GM21367 (cell line): ENCODE measurements around the gene BNIP3.
"Not testable (repeated sequence)": the region's sequence is repeated elsewhere in the genome, so short reads cannot be mapped to it uniquely, and the experiment has no call there.

Experiments used
- ATAC-seq: cut with Tn5 transposase; IDR thresholded peaks from one replicate; pipeline ENCODE4 v1.9.1; 2021; ENCODE audit not compliant: unreplicated experiment

Gene BNIP3

GRCh38 chr10:131954356-131954965 lies 27.3 kb downstream of the BNIP3 start:
- no peak for ATAC-seq

DNA sequence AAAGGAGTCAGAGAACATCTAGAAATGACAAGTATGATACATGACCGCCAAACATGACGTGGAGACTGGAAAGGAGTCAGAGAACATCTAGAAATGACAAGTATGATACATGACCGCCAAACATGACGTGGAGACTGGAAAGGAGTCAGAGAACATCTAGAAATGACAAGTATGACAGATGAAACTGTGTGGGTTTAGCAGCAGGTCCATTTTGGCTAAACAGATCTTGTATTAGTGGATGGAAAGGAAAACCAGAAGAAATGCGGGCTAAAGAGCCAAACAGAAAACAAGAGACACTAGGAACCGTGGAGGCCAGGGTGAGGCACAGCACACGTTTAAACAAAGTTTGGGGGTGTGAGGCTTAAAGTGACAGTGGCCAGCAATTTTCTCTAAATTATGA lies 31.8 kb downstream of the BNIP3 start:
- not testable (repeated sequence) for ATAC-seq

- no peak for ATAC-seq
Observed at GRCh38 chr10:131949041-131949862, 32.5 kb downstream of the BNIP3 start.

DNA sequence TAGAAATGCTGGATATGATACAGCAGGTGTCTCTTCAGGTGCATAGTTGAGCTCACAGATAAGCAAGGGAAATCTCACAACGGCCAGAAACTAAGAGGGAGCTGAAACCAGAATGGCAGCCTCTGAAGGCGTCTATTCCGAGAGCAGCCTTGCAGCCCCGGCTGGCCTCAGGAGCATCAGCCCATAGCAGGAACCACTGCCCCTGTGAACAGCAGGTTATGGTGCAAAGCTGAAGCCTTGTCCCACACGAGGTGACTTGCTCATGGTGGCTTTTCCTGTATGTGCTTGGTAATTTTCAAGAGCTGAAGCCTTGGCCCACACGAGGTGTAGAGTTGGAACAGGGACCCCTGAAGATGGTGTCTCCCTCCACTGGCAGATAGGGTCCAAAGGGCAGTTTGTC lies 33.2 kb downstream of the BNIP3 start:
- ATAC-seq = no peak

- ATAC-seq = no peak
Observed at GRCh38 chr10:131947631-131948347, 33.9 kb downstream of the BNIP3 start.

DNA sequence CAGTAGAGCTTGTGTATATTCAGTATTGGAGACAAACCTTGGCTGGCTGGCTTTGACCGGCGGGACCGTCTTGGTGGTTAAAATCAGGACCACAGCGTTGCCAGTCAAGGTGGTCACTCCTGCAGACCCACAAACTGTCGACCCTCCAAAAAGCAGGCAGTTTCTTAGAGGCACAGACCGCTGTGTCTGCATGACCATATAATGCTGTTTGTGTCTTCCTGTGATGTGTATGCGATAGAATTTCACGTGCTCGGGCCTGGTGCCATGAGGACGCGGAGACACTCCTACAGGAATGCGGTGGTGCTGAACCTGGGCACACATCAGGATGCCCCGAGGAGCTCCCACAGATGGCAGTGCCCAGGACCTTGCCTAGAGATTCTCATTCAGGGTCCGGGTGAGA lies 34.8 kb downstream of the BNIP3 start:
- ATAC-seq = no peak

DNA sequence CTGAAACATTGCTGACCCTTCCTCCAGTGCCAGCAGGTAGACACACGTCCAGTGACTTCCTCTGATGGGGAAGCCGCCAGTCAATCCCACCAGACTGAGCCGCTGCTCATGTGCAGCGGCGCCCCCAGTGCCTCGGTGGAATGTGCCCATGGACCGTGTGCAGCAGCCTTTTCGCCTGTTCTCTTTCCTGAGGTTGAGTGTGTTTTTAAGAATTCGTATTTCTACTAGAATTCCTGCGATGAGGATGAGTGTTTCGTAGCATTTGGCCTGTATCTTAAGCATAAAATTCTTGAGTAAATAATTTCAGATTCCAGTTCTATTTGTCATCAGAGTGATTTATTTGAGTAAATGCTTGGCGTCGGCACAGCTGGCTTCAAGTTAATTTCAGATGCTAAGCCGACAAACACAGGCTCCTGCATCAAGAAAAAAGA lies 35.4 kb downstream of the BNIP3 start:
- ATAC-seq = no peak

- no peak for ATAC-seq
Observed at GRCh38 chr10:131944976-131945695, 36.6 kb downstream of the BNIP3 start.

GRCh38 chr10:131944412-131944811 lies 37.3 kb downstream of the BNIP3 start:
- ATAC-seq = no peak

DNA sequence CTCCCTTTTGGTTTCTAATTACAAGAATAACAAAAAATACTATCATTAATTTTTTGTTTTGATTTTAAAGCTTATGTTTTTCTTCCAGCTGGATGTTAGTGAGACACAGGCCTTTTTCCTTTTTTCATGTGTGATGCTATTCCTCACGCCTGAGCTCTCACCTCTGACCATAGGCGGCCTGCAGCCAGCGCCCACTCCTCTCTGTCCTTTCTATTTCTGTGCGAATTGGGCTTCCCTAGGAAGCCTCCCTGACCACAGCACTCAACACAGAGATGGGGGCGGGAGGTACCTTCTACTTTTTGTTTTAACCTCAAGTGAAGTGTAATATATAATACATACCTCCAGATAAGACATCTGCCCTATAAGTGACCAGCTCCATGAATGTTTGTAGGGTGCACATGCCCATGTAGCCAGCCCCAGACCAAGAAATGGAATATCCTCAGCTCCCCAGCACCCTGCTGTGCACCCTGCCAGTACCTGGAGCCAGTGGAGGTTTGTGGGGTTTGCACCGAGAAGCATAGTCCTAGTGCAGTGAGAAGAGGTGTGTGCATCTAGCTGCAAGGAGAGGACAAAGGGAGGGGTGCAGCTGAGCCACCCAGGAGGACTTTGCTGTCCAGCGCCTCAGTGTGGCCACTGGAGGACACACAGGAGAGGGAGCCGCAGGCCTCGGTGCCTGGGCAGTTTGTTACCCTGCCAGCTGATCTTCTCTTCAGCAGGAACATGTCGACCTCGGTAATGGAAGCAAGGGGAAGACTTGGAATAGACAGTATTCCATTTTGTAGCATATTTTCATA lies 38.5 kb downstream of the BNIP3 start:
- no peak for ATAC-seq

DNA sequence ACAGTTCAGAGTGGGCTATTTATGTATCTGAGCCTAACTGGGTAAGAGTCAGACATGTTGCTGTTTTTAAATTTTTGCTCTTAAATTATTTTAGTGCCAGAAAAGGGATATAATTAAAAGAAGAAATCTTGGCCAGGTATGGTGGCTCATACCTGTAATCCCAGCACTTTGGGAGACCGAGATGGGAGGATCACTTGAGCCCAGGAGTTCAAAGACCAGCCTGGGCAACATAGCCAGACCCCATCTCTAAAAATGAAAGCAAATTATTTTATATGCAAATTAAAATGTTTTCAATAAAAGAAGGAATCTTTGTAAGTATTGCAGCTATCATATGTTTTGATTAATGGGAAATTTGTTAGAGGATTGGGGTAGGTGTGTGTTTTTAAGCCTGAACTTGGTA lies 39.3 kb downstream of the BNIP3 start:
- no peak for ATAC-seq

DNA sequence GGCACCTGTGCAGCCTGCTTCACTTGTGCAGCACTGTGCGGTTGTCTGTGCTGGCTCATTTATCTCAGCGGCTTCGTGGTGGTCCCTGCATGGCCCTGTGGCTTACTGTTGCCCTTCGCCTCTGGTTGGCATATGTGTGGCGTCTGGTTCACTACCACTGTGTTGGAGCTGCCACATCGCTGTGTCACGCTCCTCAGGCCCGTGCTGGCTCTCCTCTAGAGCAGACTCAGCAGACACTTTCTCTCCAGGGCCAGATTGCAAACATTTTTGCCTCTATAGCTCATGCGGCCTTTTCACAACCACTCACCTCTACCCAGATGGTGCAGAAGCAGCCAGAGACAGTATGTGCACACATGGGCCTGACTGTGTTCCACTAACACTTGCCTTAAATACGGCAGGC lies 43.0 kb downstream of the BNIP3 start:
- no peak for ATAC-seq

DNA sequence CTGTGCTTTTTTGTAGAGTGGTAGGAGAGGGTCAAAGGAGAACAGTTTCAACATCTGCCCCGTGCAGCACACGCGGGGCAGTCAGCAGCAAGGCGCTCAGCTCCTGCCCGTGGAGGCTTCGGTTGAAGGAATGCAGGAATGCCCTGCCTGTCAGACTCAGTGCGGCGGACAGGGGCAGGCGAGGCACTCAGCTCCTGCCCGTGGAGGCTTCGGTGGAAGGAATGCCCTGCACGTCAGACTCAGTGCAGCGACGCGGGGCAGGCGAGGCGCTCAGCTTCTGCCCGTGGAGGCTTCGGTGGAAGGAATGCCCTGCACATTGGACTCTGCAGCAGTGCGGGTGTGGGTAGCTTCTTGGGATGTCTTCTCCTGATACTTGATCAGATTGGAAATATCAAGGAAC lies 43.9 kb downstream of the BNIP3 start:
- no peak for ATAC-seq

- ATAC-seq = no peak
Observed at GRCh38 chr10:131936736-131937135, 45.0 kb downstream of the BNIP3 start.

- ATAC-seq = no peak
Observed at GRCh38 chr10:131936294-131936693, 45.4 kb downstream of the BNIP3 start.

DNA sequence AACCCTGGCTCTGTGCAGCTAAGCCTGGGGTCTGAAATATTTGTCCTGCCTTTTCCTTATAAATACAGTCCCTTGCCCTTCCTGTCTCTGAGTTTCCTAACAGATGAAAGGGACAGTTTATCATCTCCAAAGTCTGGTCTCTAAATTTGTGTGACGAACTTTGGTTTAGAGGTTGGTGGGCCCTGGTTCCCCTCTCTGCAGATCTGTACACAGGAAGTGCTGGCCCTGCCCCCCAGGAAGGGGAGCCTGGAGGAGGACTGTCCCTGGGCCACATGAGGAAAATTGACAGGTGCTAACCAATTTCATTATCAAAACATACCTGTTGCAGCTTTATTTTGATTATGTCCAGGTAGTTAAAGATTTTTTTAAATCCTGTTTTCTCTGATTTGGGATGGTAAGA lies 46.5 kb downstream of the BNIP3 start:
- no peak for ATAC-seq

DNA sequence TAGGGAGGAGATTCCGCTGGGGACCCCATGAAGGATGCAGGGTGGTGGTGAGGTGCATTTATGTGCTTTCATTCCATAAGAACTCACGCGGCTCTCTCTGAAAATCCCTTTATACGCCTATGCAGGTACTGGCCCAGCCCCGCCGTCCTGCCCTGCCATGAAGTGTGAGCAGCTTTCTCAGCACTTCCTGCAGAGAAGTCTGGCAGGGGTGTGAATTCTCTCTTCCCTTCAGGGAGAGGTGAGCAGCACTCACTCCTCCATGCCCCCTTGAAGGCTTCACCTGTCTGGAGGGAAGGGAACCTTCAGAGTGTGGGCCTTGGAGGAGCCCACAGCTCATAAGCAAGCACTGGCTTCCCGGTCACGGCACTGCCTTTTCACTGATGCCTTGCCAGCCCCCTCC lies 47.0 kb downstream of the BNIP3 start:
- ATAC-seq = no peak

DNA sequence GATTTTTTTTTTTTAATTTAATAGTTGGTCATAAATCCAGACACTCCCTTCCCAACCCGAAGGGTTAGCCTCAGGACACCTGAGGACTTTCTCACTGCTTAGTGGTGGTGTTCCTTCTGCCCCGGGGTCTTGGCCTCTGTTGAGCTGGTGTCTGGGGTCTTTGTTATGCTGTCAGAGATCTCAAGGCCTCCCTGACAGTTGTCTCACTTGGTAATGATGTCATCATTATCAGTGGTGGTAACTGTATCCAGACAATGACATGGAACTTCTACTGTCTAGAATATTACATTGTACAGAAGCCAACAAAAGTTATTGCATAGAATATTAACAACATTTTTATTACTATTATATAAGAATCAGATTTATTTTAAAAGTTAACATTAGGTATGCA lies 48.0 kb downstream of the BNIP3 start:
- no peak for ATAC-seq

DNA sequence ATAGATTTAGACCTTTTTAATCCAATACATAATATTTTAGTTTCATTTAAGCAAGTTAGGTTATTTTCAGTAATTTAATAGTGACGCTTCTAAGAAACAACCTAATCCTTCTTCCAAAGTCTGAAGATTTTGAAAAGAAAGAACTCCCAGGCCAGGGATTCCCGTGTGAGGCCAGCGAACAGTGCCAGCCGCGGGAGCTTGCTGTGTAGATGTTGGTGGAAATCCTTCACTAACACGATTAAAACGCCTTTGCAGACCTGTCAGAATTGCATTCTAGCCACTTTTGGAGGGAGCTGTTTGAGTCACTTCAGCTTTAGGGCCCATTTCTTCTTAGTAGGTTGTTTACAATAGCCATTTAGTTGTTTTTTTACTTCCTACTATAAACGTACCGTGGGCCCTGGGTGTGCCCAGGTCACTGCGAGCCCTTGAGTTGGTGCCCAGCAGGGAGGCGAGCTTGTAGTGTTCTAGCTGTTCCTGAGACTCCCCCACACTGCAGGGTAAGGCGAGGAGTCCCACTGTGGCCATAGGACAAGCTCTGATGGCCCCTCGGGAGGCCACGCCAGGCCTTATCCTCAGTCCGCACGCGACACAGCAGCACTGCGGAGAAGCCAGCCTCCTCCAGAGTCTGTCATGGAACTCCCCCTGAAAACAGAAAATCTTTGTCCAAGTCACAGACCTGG lies 48.6 kb downstream of the BNIP3 start:
- no peak for ATAC-seq

DNA sequence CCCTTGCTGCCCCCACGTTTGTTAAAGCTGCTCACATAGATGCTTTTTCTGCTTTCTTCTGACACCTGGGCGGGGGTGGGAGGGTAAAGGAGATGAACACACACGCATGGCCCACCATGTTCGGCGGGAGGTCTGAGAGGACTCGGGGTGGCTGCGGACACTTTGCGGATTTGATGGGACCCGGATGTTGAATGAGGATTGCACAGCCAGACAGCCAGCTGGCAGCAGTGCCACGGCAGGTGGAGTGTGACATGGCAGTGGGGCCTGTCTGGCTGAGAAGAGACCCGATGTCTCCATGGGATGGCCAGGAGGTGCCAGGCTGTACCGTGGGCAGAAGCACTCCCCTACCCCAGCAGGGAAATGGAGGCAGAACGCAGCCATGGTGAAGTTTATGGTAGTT lies 49.7 kb downstream of the BNIP3 start:
- ATAC-seq = no peak
